ENCODE results near the gene SCGB1C1.

SCGB1C1 gene

DNA sequence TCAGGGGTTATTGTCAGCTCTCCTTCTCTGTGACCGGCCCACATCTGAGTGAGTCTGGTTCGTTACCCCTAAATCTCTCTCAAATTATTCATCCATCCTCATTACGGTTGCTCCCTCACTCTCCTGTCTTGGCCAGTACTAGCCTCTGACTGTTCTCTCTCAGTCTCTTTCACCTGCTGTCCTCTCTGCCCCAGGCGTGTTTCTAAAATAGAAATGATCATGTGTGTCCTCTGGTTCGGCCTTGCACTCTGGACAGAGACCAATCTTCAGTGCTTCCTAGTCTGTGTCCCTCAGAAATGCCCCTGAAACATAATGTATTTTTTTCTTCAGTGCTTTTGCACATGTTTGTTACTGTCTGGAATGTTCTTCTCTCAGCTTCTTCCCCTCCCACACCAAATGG lies 48.8 kb downstream of the SCGB1C1 start:
- no peak for DNase-seq (ENCODE audit: low read depth in 2 of 3, low spot score in 1 of 3)
